Measurements from ENCODE around the gene OR51A2.
"Not testable (repeated sequence)": the region's sequence is repeated elsewhere in the genome, so short reads cannot be mapped to it uniquely, and the experiment has no call there.

Gene OR51A2, protein sequence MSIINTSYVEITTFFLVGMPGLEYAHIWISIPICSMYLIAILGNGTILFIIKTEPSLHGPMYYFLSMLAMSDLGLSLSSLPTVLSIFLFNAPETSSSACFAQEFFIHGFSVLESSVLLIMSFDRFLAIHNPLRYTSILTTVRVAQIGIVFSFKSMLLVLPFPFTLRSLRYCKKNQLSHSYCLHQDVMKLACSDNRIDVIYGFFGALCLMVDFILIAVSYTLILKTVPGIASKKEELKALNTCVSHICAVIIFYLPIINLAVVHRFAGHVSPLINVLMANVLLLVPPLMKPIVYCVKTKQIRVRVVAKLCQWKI

DNA sequence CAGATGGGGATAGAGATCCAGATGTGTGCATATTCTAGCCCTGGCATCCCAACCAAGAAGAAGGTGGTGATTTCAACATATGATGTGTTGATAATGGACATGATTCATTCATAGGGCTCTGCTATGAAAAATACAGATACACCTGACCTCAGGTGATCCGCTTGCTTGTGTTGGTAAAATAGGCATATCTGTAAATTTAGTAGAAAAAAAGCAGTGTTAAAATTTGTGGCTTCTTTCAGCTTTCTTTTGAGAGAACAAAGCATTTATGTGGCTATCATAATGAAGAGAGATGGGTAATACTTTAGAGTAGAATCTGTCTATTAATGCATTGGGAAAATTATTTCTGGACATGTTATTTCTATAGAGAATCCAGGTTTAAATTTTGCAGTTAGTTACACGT is at the start of gene OR51A2:
Gene OR51A2, minus strand, starts transcription at position 101 of the 400 bp plus-strand sequence. Its CDS starts 0 bp downstream, at position 101.
- ATAC-seq: not testable (repeated sequence)

DNA sequence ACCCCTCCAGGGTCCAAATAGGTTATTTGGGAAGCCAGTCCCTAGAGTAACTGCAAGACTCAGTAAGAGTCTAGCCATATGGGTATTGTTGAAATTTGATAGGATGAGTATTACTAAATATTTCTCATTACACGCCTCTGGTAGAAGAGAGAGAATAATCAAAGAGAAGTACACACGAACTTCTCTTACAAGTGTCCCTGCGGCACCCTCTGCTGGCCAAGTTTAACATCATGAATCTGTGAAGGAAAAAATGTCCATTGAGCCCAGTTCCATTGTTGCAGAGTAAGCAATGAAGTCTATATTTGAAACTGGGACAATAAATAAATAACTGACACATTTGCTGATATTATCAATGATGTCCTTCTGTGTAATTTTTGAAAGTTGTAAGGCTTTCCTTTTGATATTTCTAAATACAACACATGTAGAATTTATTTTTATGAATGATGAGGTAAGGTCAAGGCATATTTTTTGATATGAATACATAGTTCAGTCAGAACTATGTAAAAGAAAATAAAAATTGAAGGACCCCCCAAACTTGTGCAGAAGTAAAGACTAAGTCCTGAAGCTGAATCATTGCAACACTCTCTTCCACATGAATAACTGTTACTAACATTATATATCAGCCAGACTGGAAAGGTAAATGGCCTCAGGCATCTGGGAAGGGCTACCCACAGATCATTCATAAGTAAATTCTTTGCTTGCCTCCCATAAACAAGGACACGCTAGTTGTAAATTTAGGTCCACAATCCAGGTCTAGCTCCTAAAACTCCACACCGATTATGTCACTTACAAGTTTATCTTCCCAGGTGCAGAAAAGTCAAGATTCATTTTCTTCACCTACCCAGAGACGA is 49.1 kb upstream of the OR51A2 start:
- ATAC-seq: no peak

GRCh38 chr11:4994551-4994950 is 39.0 kb upstream of the OR51A2 start, which contains the start of gene OR51L1:
Gene OR51L1 (plus strand): TSS chr11:4994851. CDS start chr11:4998983, 4,132 bp downstream.
- no peak for ATAC-seq

DNA sequence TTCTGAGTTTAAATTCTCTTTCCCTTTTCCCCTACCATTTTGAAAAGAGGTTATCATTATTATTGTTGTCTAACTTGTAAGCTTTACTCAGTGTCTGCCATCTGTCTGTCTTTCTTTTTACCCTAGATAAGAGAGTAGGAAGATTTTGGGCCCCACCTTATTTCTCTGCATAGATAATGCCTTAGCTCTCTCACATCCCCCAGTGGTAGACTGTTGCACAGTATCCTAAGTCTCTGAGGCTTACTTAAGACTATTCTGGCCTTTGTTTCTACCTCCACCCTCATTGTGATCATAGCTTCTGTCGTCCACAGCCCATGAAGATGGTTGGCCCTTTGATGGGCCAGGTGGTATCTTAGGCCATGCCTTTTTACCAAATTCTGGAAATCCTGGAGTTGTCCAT is 35.5 kb upstream of the OR51A2 start:
- no peak for ATAC-seq

DNA sequence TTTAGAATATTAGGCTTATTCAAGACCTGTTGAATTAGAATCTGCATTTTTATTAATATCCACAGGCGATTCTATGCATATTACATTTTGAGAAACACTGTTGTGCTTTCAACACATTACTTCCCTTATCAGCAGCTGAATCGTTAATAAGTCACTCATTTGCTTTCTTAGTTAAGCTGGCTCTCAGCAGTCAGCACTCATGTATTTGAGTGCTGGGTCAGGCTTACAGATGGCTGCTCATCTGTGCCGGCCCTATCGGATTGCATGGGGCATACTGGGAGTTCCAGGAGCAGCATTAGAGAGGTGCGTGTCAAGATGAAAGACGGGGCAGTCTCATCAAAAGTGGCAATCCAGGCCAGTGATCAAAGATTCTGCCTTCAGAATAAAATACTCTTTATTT is 28.3 kb upstream of the OR51A2 start:
- no peak for ATAC-seq

- ATAC-seq: no peak
Observed at GRCh38 chr11:4982678-4983077, 27.2 kb upstream of the OR51A2 start.

DNA sequence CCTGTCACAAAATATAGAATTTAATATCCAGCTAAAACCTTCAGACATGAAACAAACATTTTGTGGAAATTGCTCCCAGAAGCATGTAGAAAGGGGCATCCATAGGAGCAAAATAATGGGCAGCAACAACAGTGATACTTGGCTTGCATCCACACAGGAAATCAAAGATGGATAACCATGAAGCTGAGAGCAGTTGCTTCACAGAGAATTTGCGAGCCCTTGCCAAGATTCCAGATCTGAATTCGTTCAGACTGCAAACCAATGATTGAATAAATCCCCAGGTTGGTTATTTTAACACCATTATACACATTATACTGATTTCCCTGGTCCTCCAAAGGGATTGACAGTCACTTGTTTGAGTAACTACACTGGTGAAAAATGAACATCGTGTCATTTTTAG is 23.5 kb upstream of the OR51A2 start:
- ATAC-seq: no peak

- no peak for ATAC-seq
Observed at GRCh38 chr11:4975436-4975835, 19.9 kb upstream of the OR51A2 start.

DNA sequence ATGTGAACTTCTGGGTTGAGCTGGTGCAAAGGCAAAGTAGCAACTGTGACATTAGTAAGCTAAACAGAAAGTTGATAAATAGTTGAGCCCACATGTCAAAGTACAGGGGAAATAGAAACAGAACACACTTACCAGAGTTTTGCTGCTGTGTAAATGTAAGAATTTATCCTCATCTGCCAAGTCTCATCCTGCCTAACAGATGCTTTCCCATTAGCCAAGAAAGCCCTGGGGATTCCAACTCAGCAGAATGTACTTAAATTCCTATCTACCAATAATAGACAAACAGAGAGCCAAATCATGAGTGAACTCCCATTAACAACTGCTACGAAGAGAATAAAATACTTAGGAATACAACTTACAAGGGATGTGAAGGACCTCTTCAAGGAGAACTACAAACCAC is 7.3 kb upstream of the OR51A2 start:
- ATAC-seq: no peak

- ATAC-seq: no peak
Observed at GRCh38 chr11:4960877-4961276, 5.4 kb upstream of the OR51A2 start.

- no peak for ATAC-seq
Observed at GRCh38 chr11:4957396-4957795, 1.9 kb upstream of the OR51A2 start.

DNA sequence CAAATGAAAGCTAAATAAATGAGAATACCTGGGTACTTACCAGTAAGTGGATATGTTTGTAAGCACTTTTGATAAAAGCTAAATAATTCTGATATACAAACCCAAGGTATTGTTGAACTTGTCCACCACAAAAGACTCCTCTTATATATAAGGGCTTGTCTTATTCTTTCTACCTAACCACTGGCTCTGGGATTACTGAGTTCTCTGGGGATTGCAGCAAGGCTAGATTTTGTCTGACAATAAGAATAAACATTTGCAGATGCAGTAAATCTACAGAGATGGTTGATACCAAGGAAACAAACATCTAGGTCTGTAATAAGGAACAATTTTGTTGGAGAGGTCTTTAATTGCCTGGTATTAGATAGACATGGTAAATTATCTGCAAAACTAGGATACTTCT is 8.0 kb downstream of the OR51A2 start, which contains the start of gene OR51A4:
Gene OR51A4, minus strand, starts transcription at position 101 of the 400 bp plus-strand sequence. CDS start 505 bp downstream, outside the sequence.
- no peak for ATAC-seq

- no peak for ATAC-seq
Observed at GRCh38 chr11:4936745-4937144, 18.8 kb downstream of the OR51A2 start.

DNA sequence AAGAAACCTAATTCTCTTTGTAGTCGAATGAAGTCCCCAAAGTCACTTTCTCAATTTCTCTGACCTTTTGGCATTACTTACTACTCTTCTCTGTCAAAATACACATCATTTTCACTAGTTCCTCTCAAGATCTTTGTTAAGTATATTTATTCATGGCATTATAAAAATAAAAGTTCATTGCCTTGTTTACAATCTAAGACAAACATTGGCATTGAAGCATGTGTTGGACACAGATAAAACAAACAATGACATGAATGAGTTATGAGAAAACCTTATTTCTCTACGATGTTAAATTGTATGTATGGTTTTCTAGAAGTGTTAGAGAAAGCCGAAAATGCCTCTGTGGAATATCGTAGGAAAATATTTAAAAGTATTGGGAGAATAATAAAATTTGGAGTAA is 22.8 kb downstream of the OR51A2 start:
- no peak for ATAC-seq

DNA sequence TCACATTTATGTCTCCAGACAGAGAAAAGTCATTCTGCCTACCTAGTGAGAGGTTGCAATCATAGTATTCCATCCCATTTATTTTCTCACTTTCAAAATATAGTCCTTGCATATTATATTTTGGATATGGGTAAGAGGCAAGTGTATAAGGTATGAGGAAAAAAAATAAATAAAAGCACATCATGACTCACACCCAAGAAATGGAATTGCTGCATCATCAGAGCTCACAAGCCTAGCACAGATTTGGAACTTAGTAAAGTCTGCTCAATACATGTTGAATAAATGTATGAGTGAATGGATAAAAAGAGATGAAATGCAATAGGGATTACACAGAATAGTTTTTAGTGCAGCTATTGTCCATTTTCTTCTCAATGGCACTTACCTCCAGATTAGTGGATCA is 28.9 kb downstream of the OR51A2 start:
- no peak for ATAC-seq

GRCh38 chr11:4924239-4924638 is 31.3 kb downstream of the OR51A2 start, which contains the start of gene OR51G1:
Gene OR51G1 (minus strand): TSS chr11:4924339. CDS start chr11:4924339, 0 bp downstream.
- no peak for ATAC-seq

GRCh38 chr11:4922304-4922703 is 33.2 kb downstream of the OR51A2 start:
- no peak for ATAC-seq

- ATAC-seq: no peak
Observed at GRCh38 chr11:4921796-4922195, 33.7 kb downstream of the OR51A2 start.

DNA sequence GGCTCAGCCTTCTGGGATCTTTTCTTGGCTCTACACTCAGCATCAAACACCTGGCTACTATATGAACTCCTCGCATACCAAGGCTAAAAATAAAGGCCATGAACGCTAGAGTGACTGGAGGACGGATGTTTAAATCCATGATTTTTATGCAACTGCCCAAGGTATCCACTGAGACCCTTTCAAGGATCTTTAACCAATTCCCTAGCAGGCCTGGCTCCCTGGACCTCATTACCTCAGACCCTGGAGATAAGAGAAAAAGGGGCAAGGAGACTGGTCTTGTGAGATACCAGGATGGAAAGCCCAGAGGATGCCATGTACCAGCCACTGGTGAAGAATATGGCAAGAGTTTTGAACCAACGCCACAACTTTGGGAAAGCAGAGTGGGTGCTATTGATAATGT is 36.3 kb downstream of the OR51A2 start, which contains the start of gene OR51G2:
Gene OR51G2, minus strand, starts transcription at position 101 of the 400 bp plus-strand sequence. CDS start 3,687 bp downstream, outside the sequence.
- ATAC-seq: no peak

DNA sequence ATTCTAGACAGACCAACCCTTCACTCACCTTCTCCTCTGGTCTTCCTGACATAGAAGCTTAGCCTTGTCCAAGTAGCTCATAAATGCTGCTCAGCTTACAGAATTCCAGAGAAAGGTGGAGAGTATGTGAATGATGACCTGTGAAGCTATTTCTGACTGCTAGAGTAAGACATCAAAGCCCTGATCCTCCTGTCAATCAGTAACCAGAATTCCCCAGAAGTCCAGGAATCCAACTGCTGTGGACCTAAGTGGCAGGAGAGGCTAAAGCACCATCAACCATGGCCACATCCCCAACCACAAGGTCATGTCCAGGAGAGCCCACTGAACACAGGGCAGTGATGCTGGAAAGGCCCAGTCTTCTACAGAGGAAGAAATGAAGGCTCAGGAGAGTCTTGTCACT is 38.9 kb downstream of the OR51A2 start:
- no peak for ATAC-seq

All from activated CD4-positive, CD25-positive, alpha-beta regulatory T cell treated with anti-CD3 and anti-CD28 coated beads, Interleukin-2, amount 50 U/mL, for 24 hours (primary cell).